GM12878 (cell line): ENCODE data around the gene UBASH3B. TPM values are rescaled to one million over a fixed set of nuclear protein-coding genes. Genes with fewer than 3 reads are reported as not detected.

Source experiments
- ATAC-seq: fragments of 200-7000 bp; cut with Tn5 transposase; 3 replicates; pipeline ENCODE4 v1.9.1; 2020; ENCODE audit warnings: mild to moderate bottlenecking, moderate library complexity
- BruUV-seq: library from RNA; stranded (reverse); fragments of 400-500 nt; replicated peaks from 2 replicates; lab custom pipeline; 2021; lab: Mats Ljungman, UMichigan
- CTCF ChIA-PET: fragments of 300-600 bp; sonication (Branson Sonifier 250); formaldehyde crosslinking; extraction: SDS; loops from one replicate; lab custom pipeline; 2021; ENCODE audit warnings: inconsistent platforms; lab: Yijun Ruan, JAX
- POLR2A ChIA-PET: fragments of 350-600 bp; formaldehyde crosslinking; extraction: SDS; loops from one replicate; lab custom pipeline; 2021; ENCODE audit warnings: inconsistent platforms; lab: Charles Lee
- RAD21 ChIA-PET: fragments of 300-600 bp; sonication (Branson Sonifier 250); formaldehyde crosslinking; loops from one replicate; lab custom pipeline; 2023; ENCODE audit warnings: antibody characterized with exemption; ENCODE audit not compliant: unreplicated experiment; lab: Charles Lee
- SMC1A ChIA-PET: fragments of 300-600 bp; sonication (Branson Sonifier 250); formaldehyde crosslinking; loops from one replicate; lab custom pipeline; 2023; ENCODE audit not compliant: unreplicated experiment, uncharacterized antibody; lab: Charles Lee
- DNase-seq: peaks from one replicate; pipeline ENCODE4 v3.0.0-alpha.2; 2011; ENCODE audit warnings: low read depth, low spot score
- FAIRE-seq: peaks from 3 replicates; lab custom pipeline; 2011; peaks lifted over from hg19 to GRCh38; lab: Jason Lieb, UNC
- H2AFZ ChIP-seq: 2 replicates; pipeline ENCODE4 v1.6.0; 2011; ENCODE audit warnings: low read depth, low read length, control low read depth; ENCODE audit not compliant: control insufficient read depth
- H3K27ac ChIP-seq: 2 replicates; pipeline ENCODE4 v1.5.1; 2011; ENCODE audit warnings: control low read depth; ENCODE audit not compliant: control insufficient read depth, insufficient read depth
- H3K27me3 ChIP-seq, 2 experiments: replicated peaks in 1 of 2; 2 replicates each; pipeline versions ENCODE4 v1.6.0 to v1.6.1; 2011; ENCODE audit warnings: low read length in 1 of 2; ENCODE audit not compliant: control insufficient read depth in 2 of 2, insufficient read depth in 2 of 2
- H3K36me3 ChIP-seq, 2 experiments: 2 replicates each; pipeline ENCODE4 v1.5.1; 2011; ENCODE audit warnings: low read length in 1 of 2; ENCODE audit not compliant: control insufficient read depth in 2 of 2, insufficient read depth in 2 of 2
- H3K4me1 ChIP-seq: 2 replicates; pipeline ENCODE4 v1.6.1; 2011; ENCODE audit warnings: mild to moderate bottlenecking, low read length, moderate library complexity, mixed read lengths; ENCODE audit not compliant: control insufficient read depth, insufficient read depth
- H3K4me2 ChIP-seq: 2 replicates; pipeline ENCODE4 v1.6.0; 2011; ENCODE audit warnings: control low read depth; ENCODE audit not compliant: control insufficient read depth, insufficient read depth
- H3K4me3 ChIP-seq: fragments of 200-600 bp; sonication (generic); 2 replicates; pipeline ENCODE4 v1.5.1; 2016
- H3K79me2 ChIP-seq: 2 replicates; pipeline ENCODE4 v1.6.0; 2011; ENCODE audit warnings: low read length; ENCODE audit not compliant: control insufficient read depth, insufficient read depth
- H3K9ac ChIP-seq: 2 replicates; pipeline ENCODE4 v1.8.0; 2011; ENCODE audit warnings: low read length, control low read depth, mixed read lengths; ENCODE audit not compliant: control insufficient read depth, insufficient read depth
- H3K9me3 ChIP-seq: replicated peaks from 3 replicates; pipeline ENCODE4 v1.5.1; 2011; ENCODE audit warnings: mild to moderate bottlenecking, low read length; ENCODE audit not compliant: control insufficient read depth, insufficient read depth
- H4K20me1 ChIP-seq: 2 replicates; pipeline ENCODE4 v1.6.0; 2011; ENCODE audit not compliant: control insufficient read depth, insufficient read depth
- CHD2 ChIP-seq: IDR thresholded peaks from 2 replicates; pipeline ENCODE4 v1.6.1; 2011; ENCODE audit warnings: low read depth, low read length, improper control_type of control experiment, borderline replicate concordance
- CREM ChIP-seq: IDR thresholded peaks from 2 replicates; pipeline ENCODE4 v1.6.1; 2014; ENCODE audit warnings: antibody characterized with exemption, low read depth
- KLF5 ChIP-seq: fragments of 450-650 bp; IDR thresholded peaks from 2 replicates; pipeline ENCODE4 v1.6.1; 2014; ENCODE audit warnings: mild to moderate bottlenecking; ENCODE audit not compliant: partially characterized antibody
- MTA2 ChIP-seq: fragments of 450-650 bp; IDR thresholded peaks from 2 replicates; pipeline ENCODE4 v1.6.1; 2016; ENCODE audit warnings: low read depth, mild to moderate bottlenecking, moderate library complexity
- MTA3 ChIP-seq: IDR thresholded peaks from 2 replicates; pipeline ENCODE4 v1.6.1; 2012; ENCODE audit warnings: low read length, inconsistent platforms, borderline replicate concordance
- NBN ChIP-seq: fragments of 450-650 bp; IDR thresholded peaks from 2 replicates; pipeline ENCODE4 v1.6.1; 2016
- RCOR1 ChIP-seq: conservative IDR thresholded peaks from 2 replicates; pipeline ENCODE4 v1.6.1; 2012; ENCODE audit warnings: low read depth, low read length, improper control_type of control experiment
- SREBF2 ChIP-seq: IDR thresholded peaks from 2 replicates; pipeline ENCODE4 v1.6.1; 2012; ENCODE audit warnings: mild to moderate bottlenecking, low read length
- TAF1 ChIP-seq: IDR thresholded peaks from 2 replicates; pipeline ENCODE4 v1.6.1; 2011; ENCODE audit warnings: mild to moderate bottlenecking, low read depth, low read length, borderline replicate concordance
- ZNF274 ChIP-seq: IDR thresholded peaks from one replicate; pipeline ENCODE4 v1.8.0; 2011; ENCODE audit not compliant: insufficient read length, insufficient read depth
- WGBS: methylation state at CpG from one replicate; pipeline ENCODE4 v1.1.6; 2016; ENCODE audit warnings: low lambda C conversion rate; ENCODE audit not compliant: insufficient replicate concordance, insufficient coverage; ENCODE audit errors: missing lambda C conversion rate; 5-methylcytosine and 5-hydroxymethylcytosine counted together
- in situ Hi-C: fragments of 300-500 bp; cut with MboI; formaldehyde crosslinking; loops from 9 replicates; pipeline ENCODE4 v1.14.3; 2018; ENCODE audit warnings: mixed read lengths
- intact Hi-C: fragments of 100-400 bp; cut with micrococcal nuclease; formaldehyde crosslinking; loops from one replicate; pipeline ENCODE4 v1.14.2; 2022; ENCODE audit not compliant: unreplicated experiment
- polyA plus RNA-seq, 11 experiments: library from polyadenylated mRNA; depleted of rRNA in 4 of 11; unstranded in 6 of 11; stranded (reverse) in 5 of 11; fragments of >200 nt; fragmentation: Nextera tagmentation in 4 of 11; fragmentation: Illumina TruSeq in 1 of 11; extraction: Ambion mirVana in 4 of 11; extraction: Trizol in 1 of 11; gene quantifications; 1 replicate in 1 of 11; 2 replicates in 10 of 11; pipeline versions ENCODE4 v1.2.1 to v1.2.3, GENCODE V29; 2011 to 2016; ENCODE audit warnings: inconsistent platforms in 2 of 11, missing spikeins in 2 of 11, low read depth in 1 of 11
- total RNA-seq, 4 experiments: library from RNA; depleted of rRNA in 3 of 4; stranded (reverse); fragments of >200 nt in 3 of 4; fragmentation: Illumina TruSeq in 1 of 4; extraction: Trizol in 1 of 4; gene quantifications; 2 replicates each; pipeline versions ENCODE4 v1.2.1 to v1.2.3, GENCODE V29; 2013 to 2021
- TF ChIP-seq, protein P1 (sequence below): IDR thresholded peaks from 2 replicates; pipeline ENCODE4 v1.6.1; 2012; ENCODE audit warnings: low read depth, low read length, improper control_type of control experiment
- TF ChIP-seq, protein P2 (sequence below): IDR thresholded peaks from 2 replicates; pipeline ENCODE4 v1.6.1; 2011; ENCODE audit warnings: mild to moderate bottlenecking, low read depth, low read length, moderate library complexity; ENCODE audit not compliant: insufficient replicate concordance

The UBASH3B gene
- total and polyA plus RNA-seq, 10 of the 15 experiments (the other 5 are each of a cell fraction or from before 2014, with no cell fraction given) = 0.18 to 3.3 (median 0.57) TPM

DNA sequence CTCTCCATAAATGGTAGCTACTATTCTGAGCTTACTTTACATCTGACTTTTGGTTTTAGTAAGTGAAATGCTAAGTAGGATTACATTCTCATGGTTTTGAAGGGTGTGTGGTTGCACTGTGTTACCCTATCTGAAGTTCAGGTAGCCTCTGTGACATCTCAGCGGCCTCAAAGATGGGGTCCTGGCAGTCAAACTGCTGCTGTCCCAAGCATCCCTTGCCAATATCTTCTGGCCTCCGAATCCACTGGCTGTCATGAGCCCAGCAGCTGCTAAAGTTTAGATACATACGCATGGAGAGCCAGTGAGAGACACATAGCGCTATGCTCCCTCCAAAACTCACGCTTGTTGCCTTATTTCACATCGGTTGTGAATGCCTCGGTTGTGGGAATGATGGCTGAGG, 34.9 kb downstream of the UBASH3B start:
- Histone ChIP-seq H3K9ac (no peak overlapping the region), H3K9me3 (no peaks in the 10 kb centered on the region), H3K4me1 (no peaks in the 10 kb centered on the region), H4K20me1 (no peaks in the 10 kb centered on the region), H2AFZ (no peak overlapping the region), H3K4me2 (no peak overlapping the region; the same call in 1 of the 2 replicates), H3K27me3 (peaks cover 1 to 3% of the 10 kb centered on the region in 2 experiments; a peak in 3 of 4 replicates), H3K36me3 (no peaks in the 10 kb centered on the region), H3K27ac (no peak overlapping the region), H3K79me2 (no peaks in the 10 kb centered on the region), H3K4me3 (no peak overlapping the region)
- no peak for DNase-seq
- no peak for FAIRE-seq
- CTCF ChIA-PET = interaction anchor here (0.6 to 2.2 kb wide), 2 partner anchors 28 to 64 kb away, joined by 5 to 10 read pairs; no protein-coding TSS in a partner anchor
- WGBS = 37% methylated on average over 7 of the region's 7 CpGs
- ATAC-seq = no peak
- POLR2A ChIA-PET = no interaction called here
- no TSS peak for BruUV-seq
- RAD21 ChIA-PET = no interaction called here
- SMC1A ChIA-PET = no interaction called here
- in situ Hi-C loops = no loop called here
- TF ChIP-seq RCOR1 = no peak
- no peak for TF ChIP-seq SREBF2
- TF ChIP-seq TAF1 = no peak
- no peak for TF ChIP-seq CHD2
- TF ChIP-seq MTA3 = no peak
- no peak for TF ChIP-seq ZNF274
- no peak for TF ChIP-seq KLF5
- TF ChIP-seq, protein P1, sequence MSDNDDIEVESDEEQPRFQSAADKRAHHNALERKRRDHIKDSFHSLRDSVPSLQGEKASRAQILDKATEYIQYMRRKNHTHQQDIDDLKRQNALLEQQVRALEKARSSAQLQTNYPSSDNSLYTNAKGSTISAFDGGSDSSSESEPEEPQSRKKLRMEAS = no peak
- TF ChIP-seq CREM = no peak
- TF ChIP-seq, protein P2, sequence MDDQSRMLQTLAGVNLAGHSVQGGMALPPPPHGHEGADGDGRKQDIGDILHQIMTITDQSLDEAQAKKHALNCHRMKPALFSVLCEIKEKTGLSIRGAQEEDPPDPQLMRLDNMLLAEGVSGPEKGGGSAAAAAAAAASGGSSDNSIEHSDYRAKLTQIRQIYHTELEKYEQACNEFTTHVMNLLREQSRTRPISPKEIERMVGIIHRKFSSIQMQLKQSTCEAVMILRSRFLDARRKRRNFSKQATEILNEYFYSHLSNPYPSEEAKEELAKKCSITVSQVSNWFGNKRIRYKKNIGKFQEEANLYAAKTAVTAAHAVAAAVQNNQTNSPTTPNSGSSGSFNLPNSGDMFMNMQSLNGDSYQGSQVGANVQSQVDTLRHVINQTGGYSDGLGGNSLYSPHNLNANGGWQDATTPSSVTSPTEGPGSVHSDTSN = no peak
- TF ChIP-seq NBN = no peak
- no peak for TF ChIP-seq MTA2
- intact Hi-C loops = no loop called here
